ENCODE measurements around the gene CCDC106.

CCDC106 gene

DNA sequence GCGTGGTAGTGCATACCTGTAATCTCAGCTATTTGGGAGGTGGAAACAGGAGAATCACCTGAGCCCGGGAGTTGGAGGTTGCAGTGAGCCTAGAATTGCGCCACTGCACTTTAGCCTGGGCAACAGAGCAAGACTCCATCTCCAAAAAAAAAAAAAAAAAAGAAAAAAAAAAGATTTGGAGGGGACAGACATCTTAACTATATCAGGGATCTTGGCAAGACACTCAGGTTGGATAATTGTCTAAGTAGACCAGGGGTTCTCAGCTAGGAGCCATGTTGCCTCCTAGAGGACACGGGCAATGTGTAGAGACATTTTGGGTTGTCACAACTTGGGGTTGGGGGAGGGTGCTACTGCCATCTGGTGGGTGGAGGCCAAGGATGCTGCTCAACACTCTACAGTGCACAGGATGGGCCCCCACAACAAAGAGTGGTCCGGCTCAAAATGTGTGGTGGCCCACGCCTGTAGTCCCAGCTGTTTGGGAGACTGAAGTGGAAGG is 9.1 kb upstream of the CCDC106 start:
- no peak for DNase-seq

- no peak for DNase-seq
Measured at GRCh38 chr19:55640043-55640576, 7.9 kb upstream of the CCDC106 start.

GRCh38 chr19:55640577-55641425 is 7.2 kb upstream of the CCDC106 start, which contains the start of gene ZNF580:
Gene ZNF580 (plus strand): TSS chr19:55641002. CDS start chr19:55642509, 1,507 bp downstream.
- DNase-seq, result no peak

DNA sequence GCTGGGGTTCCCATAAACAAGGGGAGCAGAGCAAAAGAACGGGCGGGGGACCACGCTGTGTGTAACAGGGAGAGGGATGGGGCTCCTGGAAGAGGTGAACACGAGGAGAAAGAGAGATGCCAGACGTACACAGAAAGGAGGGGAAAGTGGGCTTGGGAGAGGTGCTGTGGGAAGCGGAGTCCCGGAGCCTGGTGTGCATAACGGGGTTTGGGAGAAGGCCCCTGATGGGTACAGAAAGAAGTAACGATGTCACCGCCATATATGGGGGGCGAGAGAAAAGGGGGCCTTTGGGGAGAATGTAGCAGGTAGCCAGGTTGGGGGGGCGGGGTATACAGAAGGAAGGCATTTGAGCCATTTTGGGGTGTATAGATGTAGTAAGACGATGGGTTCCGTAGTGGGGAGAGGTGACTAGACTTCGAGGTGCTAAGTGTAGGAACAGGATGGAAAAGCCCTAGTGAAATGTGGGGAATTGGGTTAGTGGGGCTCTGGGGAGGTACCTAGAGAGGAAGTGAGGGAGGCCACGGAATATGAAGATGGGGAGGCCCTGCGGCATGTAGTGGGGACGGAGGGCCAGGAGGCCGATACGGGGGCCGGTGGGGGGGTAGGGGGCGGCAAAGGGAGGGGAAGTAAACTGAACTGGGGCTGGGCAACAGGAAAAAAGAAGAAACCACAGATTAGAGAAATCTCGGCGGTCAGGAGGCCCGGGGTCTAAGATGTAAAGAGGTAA is 6.4 kb upstream of the CCDC106 start:
- DNase-seq, result no peak

GRCh38 chr19:55642153-55643002 is 5.6 kb upstream of the CCDC106 start:
- no peak for DNase-seq

- peak; percentile 47 for DNase-seq
Measured at GRCh38 chr19:55643003-55643886, 4.8 kb upstream of the CCDC106 start, which contains the start of gene ZNF581. Gene ZNF581 (plus strand): TSS chr19:55643649. CDS start chr19:55644572, 923 bp downstream.

- DNase-seq, result no peak
Measured at GRCh38 chr19:55643887-55644176, 4.2 kb upstream of the CCDC106 start.

GRCh38 chr19:55644191-55644833 is 3.7 kb upstream of the CCDC106 start:
- no peak for DNase-seq

- DNase-seq, result no peak
Measured at GRCh38 chr19:55644842-55645511, 3.0 kb upstream of the CCDC106 start.

GRCh38 chr19:55645512-55645881 is 2.5 kb upstream of the CCDC106 start:
- no peak for DNase-seq

GRCh38 chr19:55646889-55647731 is 902 bp upstream of the CCDC106 start:
- no peak for DNase-seq

GRCh38 chr19:55648585-55649267 is 714 bp downstream of the CCDC106 start:
- DNase-seq, result no peak

DNA sequence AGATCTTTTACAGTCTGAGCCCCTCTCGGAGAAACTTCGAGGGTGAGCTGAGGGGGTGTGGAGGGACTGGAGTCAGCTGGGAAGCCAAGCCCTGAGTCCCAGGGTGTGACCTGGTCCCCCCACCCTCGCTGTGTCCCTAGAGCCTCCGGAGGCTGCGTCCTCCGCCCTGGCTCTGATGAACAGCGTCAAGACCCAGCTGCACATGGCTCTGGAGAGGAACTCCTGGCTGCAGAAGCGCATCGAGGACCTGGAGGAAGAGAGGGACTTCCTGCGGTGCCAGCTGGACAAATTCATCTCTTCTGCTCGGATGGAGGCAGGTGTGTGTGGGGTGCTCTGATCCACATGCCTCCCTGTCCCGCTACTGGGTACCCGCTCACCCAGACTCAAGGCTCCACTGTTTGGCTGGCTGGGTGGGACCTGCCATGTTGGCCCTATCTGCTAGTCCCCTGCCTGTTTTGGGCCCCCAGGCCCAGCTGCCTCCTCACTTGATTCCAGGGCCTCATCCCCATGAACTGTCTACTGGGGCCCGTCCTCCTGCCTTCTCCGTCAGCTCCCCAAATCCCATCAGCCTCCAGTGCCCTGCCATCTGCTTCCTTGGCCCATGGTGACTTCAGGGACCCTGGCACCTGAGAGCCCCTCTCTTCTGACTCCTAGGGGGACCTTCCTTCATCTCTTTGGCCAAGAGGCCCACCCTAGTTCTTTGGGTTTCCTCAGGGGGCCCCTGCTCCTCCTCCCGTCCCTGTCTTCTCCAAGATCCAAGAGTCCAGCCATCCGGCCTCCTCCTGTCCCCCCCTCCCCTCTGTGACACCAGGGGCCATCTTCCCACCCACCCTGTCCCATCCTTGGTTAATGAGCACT is 1.5 kb downstream of the CCDC106 start:
- DNase-seq, result no peak

DNA sequence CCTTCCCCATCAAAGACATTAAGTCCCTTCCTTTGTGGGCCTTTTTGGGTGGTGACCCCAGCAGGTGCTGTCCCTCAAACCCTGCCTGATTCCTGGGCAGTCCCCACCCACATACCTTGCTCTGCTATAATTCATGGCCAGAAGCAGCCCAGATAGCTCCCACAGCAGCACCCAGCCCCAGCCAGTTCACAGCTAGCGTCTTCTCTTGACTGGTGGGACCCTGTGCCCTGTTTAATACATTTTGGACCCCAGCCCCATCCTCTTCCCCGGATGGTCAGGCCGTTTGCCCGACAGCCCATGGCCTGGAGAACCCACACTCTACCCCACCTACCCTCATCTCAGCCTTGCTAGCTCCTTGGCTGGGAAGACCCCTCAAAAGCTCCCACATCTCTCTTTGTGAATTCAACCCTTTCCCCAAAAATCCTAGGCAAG is 2.1 kb downstream of the CCDC106 start:
- no peak for DNase-seq

DNA sequence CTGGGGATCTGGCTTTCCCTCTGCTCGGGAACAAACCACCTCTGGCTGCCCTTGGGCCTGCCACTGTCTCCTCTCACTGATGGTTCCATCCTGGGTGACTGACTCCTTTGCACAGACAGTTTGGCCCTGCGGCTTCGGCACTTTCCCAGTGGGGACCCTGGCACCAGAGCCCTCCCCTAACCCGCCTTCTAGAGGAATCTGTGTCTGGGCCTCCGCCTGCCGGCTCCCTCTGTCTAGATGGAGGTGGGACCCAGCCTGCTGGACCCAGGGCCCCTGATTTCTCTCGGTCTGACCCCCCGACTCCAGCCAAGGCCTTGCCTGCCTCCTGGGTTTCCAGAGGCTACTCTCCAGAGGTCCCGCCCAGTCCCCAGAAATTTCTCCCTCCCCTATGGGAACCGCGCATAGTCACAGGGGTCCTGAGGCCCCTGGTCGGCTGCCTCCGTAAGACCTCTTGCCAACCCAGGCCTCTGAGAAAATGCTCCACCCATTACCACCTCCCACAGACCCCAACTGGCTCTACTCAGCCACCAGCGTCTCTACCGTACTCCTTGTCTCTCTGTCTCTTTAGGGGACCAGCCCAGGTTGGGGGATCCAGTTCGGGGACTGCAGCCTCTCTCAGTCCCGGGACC is 2.7 kb downstream of the CCDC106 start:
- DNase-seq, result no peak

GRCh38 chr19:55651236-55651635 is 3.2 kb downstream of the CCDC106 start:
- DNase-seq, result no peak
